Hematopoietic multipotent progenitor cell treated with erythropoietin and hydrocortisone succinate and interleukin-3 and kit ligand, for 4 days (in vitro differentiated cells): ENCODE measurements around the gene CYP27C1.

Source experiments
- DNase-seq: peaks from one replicate; pipeline ENCODE4 v3.0.0-alpha.2; 2015

CYP27C1 gene

GRCh38 chr2:127191331-127192219 lies 28.5 kb downstream of the CYP27C1 start:
- DNase-seq, result no peak

GRCh38 chr2:127188797-127189196 lies 31.3 kb downstream of the CYP27C1 start:
- DNase-seq, result no peak

GRCh38 chr2:127187831-127188230 lies 32.3 kb downstream of the CYP27C1 start:
- DNase-seq, result no peak

GRCh38 chr2:127187081-127187775 lies 32.9 kb downstream of the CYP27C1 start:
- DNase-seq, result no peak

GRCh38 chr2:127185705-127186104 lies 34.4 kb downstream of the CYP27C1 start:
- DNase-seq, result no peak

- DNase-seq, result peak; percentile 28
These were observed 35.0 kb downstream of the CYP27C1 start for GRCh38 chr2:127185093-127185492.

GRCh38 chr2:127183771-127184170 lies 36.3 kb downstream of the CYP27C1 start:
- peak; percentile 32 for DNase-seq

GRCh38 chr2:127182626-127183458 lies 37.3 kb downstream of the CYP27C1 start:
- peak; percentile 68 for DNase-seq

GRCh38 chr2:127181851-127182250 lies 38.2 kb downstream of the CYP27C1 start:
- no peak for DNase-seq

- DNase-seq, result peak; percentile 65
These were observed 40.3 kb downstream of the CYP27C1 start for GRCh38 chr2:127179766-127180165.

- DNase-seq, result no peak
These were observed 42.4 kb downstream of the CYP27C1 start for GRCh38 chr2:127177617-127178263.

GRCh38 chr2:127176371-127177311 lies 43.5 kb downstream of the CYP27C1 start:
- no peak for DNase-seq

GRCh38 chr2:127175751-127176354 lies 44.2 kb downstream of the CYP27C1 start:
- no peak for DNase-seq

GRCh38 chr2:127175041-127175721 lies 44.9 kb downstream of the CYP27C1 start:
- no peak for DNase-seq

- DNase-seq, result no peak
These were observed 45.5 kb downstream of the CYP27C1 start for GRCh38 chr2:127174640-127175039.

GRCh38 chr2:127174136-127174535 lies 46.0 kb downstream of the CYP27C1 start:
- peak; percentile 47 for DNase-seq

GRCh38 chr2:127173057-127173456 lies 47.0 kb downstream of the CYP27C1 start:
- DNase-seq, result no peak

- DNase-seq, result no peak
These were observed 47.8 kb downstream of the CYP27C1 start for GRCh38 chr2:127172306-127172705.

GRCh38 chr2:127170452-127171197 lies 49.5 kb downstream of the CYP27C1 start:
- DNase-seq, result no peak

- DNase-seq, result no peak
These were observed 50.1 kb downstream of the CYP27C1 start for GRCh38 chr2:127170021-127170420.
